Central memory CD4-positive, alpha-beta T cell (primary cell): Measurements from ENCODE around the gene ADCY9.
"Not testable (repeated sequence)": the region's sequence is repeated elsewhere in the genome, so short reads cannot be mapped to it uniquely, and the experiment has no call there.

ENCODE experiments used
- DNase-seq: peaks from one replicate; pipeline ENCODE4 v3.0.0; 2022

Gene ADCY9

GRCh38 chr16:3948378-3948995, 167.8 kb downstream of the ADCY9 start:
- no peak for DNase-seq

- no peak for DNase-seq
These were observed 169.6 kb downstream of the ADCY9 start for GRCh38 chr16:3946604-3947180.

GRCh38 chr16:3945751-3946603, 170.3 kb downstream of the ADCY9 start:
- no peak for DNase-seq

- not testable (repeated sequence) for DNase-seq
These were observed 171.8 kb downstream of the ADCY9 start for GRCh38 chr16:3944457-3944856.

- DNase-seq, result not testable (repeated sequence)
These were observed 174.1 kb downstream of the ADCY9 start for GRCh38 chr16:3942146-3942545.

- DNase-seq, result peak; percentile 49
These were observed 177.2 kb downstream of the ADCY9 start for GRCh38 chr16:3938843-3939624.

- no peak for DNase-seq
These were observed 177.8 kb downstream of the ADCY9 start for GRCh38 chr16:3938471-3938842.

- DNase-seq, result no peak
These were observed 179.0 kb downstream of the ADCY9 start for GRCh38 chr16:3937066-3937875.

- no peak for DNase-seq
These were observed 180.3 kb downstream of the ADCY9 start for GRCh38 chr16:3935921-3936320.

- DNase-seq, result no peak
These were observed 181.6 kb downstream of the ADCY9 start for GRCh38 chr16:3934491-3935181.

GRCh38 chr16:3927147-3927546, 189.1 kb downstream of the ADCY9 start:
- not testable (repeated sequence) for DNase-seq

GRCh38 chr16:3924763-3925162, 191.5 kb downstream of the ADCY9 start:
- DNase-seq, result no peak

- DNase-seq, result no peak
These were observed 194.0 kb downstream of the ADCY9 start for GRCh38 chr16:3922241-3922640.

GRCh38 chr16:3920206-3920605, 196.0 kb downstream of the ADCY9 start:
- no peak for DNase-seq

GRCh38 chr16:3919413-3919812, 196.8 kb downstream of the ADCY9 start:
- no peak for DNase-seq

GRCh38 chr16:3915426-3916260, 200.6 kb downstream of the ADCY9 start:
- no peak for DNase-seq

- DNase-seq, result no peak
These were observed 203.3 kb downstream of the ADCY9 start for GRCh38 chr16:3912897-3913296.
